HL-60/S4 treated with retinoic acid at 250 ng/mL for 4 days and 3 days (cell line): ENCODE measurements around the gene OLAH.
"Not testable (repeated sequence)": the region's sequence is repeated elsewhere in the genome, so short reads cannot be mapped to it uniquely, and the experiment has no call there.

ENCODE experiments used
- in situ Hi-C: fragments of 300-500 bp; cut with MboI; formaldehyde crosslinking; loops from 2 replicates; pipeline ENCODE4 v1.7.0; 2022; ENCODE audit warnings: low sequenced_read_pairs

The OLAH gene

DNA sequence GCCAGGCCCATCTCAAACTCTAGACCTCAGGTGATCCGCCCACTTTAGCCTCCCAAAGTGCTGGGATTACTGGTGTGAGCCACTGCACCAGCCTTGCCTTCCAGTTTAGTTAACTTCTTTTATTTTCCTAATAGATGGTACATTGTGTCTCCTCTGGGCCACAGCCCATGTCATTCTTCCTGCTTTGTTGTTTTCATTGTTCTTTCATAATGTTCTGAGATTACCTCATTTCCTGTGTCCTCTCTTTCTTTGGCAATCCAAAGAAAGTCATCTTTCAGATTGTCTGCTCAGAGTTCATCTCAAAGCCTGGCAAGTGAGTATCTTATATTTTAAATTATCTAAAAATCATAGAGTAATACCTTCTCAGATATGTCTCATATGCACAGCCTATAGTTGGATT lies at the start of gene OLAH:
Gene OLAH, plus strand, starts transcription at position 270 of the 400 bp plus-strand sequence. CDS start 3,346 bp downstream, outside the sequence.
- in situ Hi-C loops, result no loop called here

- in situ Hi-C loops, result no loop called here
Observed at GRCh38 chr10:14995964-14996565, 47.7 kb upstream of the OLAH start.

DNA sequence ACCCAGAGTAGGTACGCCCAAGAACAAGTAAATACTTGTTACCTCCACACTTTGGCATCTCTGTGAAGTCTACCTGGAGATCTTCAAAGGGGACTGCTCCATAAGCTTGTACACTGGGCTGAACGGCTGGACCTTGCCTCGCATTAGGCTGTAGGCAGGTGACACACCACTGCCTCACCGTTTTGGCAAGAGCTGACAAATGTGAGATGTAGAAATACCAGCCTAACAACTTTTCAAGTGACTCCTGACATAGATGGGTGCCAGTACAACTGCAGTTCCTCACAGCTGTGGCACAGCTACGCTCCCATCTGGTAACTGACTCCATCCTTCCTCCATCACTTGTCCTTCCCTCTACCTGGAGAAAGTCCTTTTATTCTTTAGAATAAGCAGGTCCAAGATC lies 30.2 kb upstream of the OLAH start:
- in situ Hi-C loops, result not testable (repeated sequence)

DNA sequence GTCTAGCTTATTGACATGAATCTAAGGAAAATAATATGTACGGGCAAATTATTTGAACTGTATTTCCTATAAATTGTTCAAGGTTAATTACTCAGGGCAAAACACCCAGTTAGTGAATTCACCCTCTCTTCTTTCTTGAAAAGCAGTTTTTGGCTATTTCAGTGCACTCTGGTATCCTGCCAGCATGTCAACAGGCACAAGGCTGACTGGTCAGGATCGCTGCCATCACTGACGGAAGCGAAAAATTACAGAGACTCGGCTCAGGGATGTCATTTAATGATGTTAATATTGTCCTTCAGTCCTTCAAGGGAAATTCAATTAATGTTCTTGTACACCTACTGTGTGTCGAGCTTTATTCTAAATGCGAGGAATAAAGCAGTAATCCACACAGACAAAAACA lies 28.3 kb upstream of the OLAH start:
- in situ Hi-C loops, result no loop called here

DNA sequence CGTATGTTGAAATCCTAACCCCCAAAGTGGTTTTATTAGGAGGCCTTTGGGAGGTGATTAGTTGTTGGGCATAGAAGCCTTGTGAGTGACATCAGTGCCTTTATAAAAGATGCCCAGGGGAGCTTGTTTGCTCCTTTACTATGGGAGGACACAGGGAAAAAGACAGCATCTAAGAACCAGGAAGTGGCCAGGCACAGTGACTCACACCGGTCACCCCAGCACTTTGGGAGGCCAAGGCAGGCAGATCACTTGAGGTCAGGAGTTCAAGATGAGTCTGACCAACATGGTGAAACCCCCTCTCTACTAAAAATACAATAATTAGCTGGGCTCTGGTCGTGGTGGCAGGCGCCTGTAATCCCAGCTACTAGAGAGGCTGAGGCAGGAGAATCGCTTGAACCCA lies 22.8 kb upstream of the OLAH start:
- in situ Hi-C loops, result not testable (repeated sequence)

DNA sequence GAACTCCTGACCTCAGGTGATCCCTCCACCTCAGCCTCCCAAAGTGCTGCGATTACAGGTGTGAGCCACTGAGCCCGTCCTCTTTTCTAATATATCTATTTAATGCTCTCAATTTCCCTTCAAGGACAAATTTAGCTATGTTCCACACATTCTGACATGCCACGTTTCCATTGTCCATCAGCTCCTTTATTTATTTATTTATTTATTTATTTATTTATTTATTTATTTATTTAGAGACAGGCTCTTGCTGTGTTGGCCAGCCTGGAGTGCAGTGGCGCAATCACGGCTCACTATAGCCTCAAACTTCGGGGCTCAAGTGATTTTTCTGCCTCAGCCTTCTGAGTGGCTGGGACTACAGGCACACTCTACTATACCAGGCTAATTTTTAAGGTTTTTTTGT lies 20.7 kb upstream of the OLAH start:
- in situ Hi-C loops, result not testable (repeated sequence)

DNA sequence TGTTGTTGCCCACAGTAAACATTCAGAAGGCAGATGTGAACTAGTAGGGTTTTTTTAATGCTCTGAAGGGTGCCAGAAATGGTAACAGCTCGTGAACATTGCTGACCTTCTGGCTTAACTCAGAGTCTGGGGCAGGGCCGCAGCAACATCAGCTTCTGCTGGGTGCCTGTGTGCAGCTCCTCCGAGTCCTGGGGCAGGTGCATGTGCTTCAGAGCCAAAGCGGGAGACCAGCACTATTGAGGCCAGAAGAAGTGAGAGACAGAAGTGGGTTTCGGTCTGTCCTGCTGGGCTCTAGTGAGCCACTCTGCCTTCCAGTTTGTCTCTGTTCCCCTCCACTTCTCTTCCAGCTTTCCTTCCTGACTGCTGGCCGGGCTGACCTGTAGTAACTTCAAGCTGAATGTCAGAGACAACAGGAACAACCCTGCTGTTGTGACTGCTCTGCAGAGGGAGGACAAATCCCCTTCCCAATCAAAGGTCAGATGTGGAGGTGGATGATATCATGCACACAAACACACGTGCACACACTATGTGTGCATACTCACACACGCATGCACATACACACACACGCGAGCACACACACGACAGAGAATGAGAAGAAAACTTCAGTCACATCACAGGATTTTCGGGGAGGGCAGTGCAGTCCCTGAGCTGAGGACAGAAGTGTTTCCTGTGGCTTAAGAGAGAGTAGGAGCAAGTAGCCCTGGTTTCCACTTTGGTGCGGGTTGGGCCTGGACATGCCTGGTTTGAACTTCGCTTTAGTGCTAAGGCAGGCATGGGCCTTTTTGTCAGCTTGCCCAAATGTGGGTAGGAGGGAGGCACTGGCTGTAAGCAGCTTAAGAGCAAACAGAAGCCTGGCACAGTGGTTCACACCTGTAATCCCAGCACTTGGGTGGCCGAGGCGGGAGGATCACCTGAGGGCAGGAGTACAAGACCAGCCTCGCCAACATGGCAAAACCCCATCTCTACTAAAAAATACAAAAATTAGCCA lies 19.4 kb upstream of the OLAH start:
- in situ Hi-C loops, result not testable (repeated sequence)

DNA sequence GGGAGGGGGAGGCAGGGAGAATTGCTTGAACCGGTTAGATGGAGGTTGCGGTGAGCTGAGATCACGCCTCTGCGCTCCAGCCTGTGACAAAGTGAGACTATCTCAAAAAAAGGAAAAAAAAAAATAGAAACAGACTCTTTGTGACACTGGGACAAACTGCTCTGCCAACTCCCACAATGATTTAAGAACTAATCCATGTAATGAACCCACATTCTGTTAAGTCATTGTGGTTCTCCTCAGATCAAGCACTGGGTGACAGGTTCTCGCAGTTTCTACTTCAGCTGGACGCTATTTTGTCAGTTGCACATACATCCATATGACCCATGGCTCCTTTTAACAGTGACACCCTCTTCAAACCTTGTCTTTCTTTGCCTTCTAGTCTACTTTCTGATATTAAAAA lies 18.7 kb upstream of the OLAH start:
- in situ Hi-C loops, result not testable (repeated sequence)

DNA sequence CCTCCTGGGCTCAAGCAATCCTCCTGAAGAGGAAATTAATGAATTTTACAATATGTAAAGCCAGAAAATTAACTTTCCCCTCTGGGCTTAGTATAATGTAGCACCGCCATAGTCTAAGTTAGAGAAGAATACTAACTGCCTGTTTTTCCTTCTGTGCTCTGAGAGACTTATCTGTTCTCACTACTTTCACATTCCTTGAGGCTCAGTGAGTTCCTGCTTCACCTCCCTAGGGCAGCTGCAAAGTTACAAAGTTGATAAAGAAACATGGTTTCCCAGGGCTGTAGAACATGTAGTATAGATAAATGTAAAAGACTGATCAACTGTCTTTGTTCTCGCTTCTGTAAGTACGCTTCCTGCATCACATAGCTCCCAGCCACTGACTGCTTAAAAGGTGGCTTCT lies 16.0 kb upstream of the OLAH start:
- in situ Hi-C loops, result no loop called here

- in situ Hi-C loops, result no loop called here
Observed at GRCh38 chr10:15035385-15036301, 8.1 kb upstream of the OLAH start.

DNA sequence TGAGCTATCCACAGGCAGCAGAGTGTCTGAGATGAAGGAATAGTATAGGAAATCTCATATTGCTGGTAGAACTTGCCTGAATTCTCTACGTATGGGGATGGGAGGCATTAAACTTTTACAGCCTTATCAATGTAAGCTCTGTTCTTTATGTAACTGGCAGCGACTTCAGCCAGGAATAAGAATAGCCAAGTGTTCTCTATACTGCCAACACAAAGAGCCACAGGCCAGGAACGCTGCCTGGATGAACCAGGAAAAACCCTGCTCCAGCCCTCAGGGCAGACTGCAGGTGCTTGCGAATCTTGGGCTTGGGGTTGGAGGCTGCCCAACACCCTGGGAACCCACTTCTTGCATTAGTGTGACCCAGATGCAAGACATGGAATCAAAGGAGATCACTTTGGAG lies 6.1 kb upstream of the OLAH start:
- in situ Hi-C loops, result no loop called here

DNA sequence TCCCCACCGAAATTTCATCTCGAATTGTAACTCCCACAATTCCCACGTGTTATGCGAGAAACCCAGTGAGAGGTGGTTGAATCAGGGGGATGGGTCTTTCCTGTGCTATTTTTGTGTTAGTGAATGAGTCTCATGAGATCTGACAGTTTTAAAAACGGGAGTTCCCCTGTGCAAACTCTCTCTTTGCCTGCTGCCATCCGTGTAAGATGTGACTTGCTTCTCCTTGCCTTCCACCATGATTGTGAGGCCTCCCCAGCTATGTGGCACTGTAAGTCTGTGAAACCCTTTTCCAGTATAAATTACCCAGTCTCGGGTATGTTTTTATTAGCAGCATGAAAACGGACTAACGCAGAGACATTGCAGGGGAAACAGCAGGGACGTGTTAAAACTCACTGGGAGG lies 5.3 kb upstream of the OLAH start:
- in situ Hi-C loops, result no loop called here

DNA sequence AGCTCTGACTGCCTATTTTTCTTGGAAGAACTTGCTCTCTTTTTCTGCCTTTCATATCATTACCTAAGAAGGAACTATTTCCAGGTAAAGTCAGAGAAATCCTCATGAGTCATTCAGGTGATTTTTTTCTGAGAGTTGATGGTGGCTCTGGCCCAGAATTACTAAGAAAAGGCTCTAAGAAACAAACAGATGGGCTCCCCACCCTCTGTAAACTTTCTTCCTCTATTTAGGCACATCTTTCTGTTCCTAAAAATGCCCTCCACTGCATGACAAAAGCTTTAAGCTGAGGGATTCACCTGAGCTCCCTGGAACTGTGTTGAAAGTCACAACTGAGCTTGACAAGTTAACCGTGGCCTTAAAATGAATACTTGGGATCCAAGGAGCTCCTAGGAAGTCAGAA lies 1.6 kb downstream of the OLAH start:
- in situ Hi-C loops, result no loop called here

DNA sequence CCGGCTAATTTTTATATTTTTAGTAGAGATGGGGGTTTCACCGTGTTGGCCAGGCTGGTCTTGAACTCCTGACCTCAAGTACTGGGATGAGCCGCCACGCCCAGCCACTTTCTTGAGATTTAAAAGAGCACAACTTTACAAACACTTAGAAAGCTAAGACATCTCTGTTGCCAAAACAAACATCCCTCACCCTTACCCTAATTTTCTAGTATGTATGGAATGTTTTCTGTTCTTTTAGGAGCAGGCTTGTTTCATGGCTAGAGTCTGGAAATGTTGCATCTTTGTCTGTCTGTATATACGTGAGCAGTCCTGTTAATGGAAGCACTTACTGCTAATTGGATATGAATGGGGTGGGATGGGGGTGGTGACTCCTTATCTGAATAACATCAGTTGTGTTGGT lies 2.9 kb downstream of the OLAH start:
- in situ Hi-C loops, result no loop called here

- in situ Hi-C loops, result no loop called here
Observed at GRCh38 chr10:15049533-15049932, 5.8 kb downstream of the OLAH start.

GRCh38 chr10:15052121-15052520 lies 8.4 kb downstream of the OLAH start:
- in situ Hi-C loops, result no loop called here

DNA sequence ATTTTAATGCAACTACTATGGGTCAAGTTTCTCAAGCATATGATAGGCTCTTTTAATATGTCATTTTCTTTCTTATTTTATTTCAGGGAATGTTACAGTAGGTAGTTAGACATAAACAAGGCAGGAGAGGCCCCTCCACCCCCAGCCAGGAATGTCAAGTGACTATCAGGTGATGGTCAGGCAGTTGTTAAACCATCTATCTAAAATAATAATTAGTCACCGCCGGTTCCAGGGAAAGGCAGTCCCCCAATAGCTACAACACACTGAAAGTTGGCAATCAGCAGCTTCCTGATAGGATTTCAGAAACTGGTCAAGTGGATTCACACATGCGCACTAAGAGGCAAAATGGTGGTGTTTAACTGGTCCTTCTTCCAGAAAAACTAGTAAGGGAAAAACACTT lies 9.3 kb downstream of the OLAH start:
- in situ Hi-C loops, result no loop called here

- in situ Hi-C loops, result no loop called here
Observed at GRCh38 chr10:15058689-15059088, 14.9 kb downstream of the OLAH start.

DNA sequence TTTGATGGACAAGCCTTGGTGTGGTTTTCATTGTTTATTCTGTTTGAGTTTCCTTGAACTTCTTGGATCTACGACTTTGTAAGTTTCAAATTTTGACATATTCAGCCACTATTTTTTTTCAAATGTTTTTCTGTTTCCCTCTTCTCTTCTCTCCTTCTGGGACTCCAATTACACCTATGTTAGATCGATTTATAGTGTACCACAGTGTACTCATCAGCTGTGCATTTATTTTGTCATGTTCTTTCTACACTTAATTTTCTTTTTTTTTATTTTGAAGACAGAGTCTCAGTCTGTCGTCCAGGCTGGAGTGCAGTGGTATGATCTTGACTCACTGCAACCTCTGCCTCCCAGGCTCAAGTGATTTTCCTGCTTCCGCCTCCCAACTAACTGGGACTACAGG lies 16.2 kb downstream of the OLAH start:
- in situ Hi-C loops, result no loop called here

DNA sequence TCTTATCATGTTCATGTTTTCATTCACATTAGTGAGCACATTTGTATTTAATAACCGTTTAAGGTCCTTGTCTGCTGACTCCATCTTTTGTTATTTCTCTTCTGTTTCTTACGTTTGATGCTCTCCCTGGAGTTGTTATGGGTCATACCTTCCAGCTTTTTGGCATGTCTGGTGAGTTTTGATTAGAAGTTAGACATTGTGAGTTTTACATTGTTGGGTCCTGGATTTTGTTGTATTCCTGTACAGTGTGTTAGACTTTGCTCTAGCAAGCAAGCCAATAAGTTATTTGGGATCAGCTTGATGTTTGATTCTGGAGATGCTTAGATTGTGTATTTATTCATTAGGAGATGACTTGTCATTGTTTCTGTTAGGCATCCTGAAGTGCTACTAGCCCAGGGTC lies 16.9 kb downstream of the OLAH start:
- in situ Hi-C loops, result no loop called here

- in situ Hi-C loops, result no loop called here
Observed at GRCh38 chr10:15067154-15067553, 23.4 kb downstream of the OLAH start.
